Neural progenitor cell (in vitro differentiated cells): ENCODE measurements around the gene TSR1. TPM values are rescaled to one million over a fixed set of nuclear protein-coding genes. Genes with fewer than 3 reads are reported as not detected.

Source experiments
- DNase-seq: peaks from one replicate; pipeline ENCODE4 v3.0.0-alpha.2; 2016; ENCODE audit warnings: low spot score
- H2AFZ ChIP-seq: fragments of 200-600 bp; sonication (generic); replicated peaks from 2 replicates; pipeline ENCODE4 v1.6.1; 2016; ENCODE audit warnings: antibody characterized with exemption
- H3F3A ChIP-seq: fragments of 200-600 bp; sonication (generic); 2 replicates; pipeline ENCODE4 v1.6.1; 2016; ENCODE audit warnings: antibody characterized with exemption, low read depth
- H3K27ac ChIP-seq: fragments of 200-600 bp; sonication (generic); 2 replicates; pipeline ENCODE4 v1.5.1; 2016; ENCODE audit warnings: mild to moderate bottlenecking
- H3K27me3 ChIP-seq: fragments of 200-600 bp; sonication (generic); 2 replicates; pipeline ENCODE4 v1.6.1; 2016; ENCODE audit warnings: mild to moderate bottlenecking, moderate library complexity
- H3K36me3 ChIP-seq: fragments of 200-600 bp; sonication (generic); 2 replicates; pipeline ENCODE4 v1.5.1; 2016
- H3K4me1 ChIP-seq: fragments of 200-600 bp; sonication (generic); 2 replicates; pipeline ENCODE4 v1.6.1; 2016; ENCODE audit warnings: mixed run types
- H3K4me2 ChIP-seq: fragments of 200-600 bp; sonication (generic); 2 replicates; pipeline ENCODE4 v1.6.1; 2016
- H3K4me3 ChIP-seq: fragments of 200-600 bp; sonication (generic); 2 replicates; pipeline ENCODE4 v1.5.1; 2016
- H3K79me2 ChIP-seq: fragments of 200-600 bp; sonication (generic); 2 replicates; pipeline ENCODE4 v1.6.1; 2016; ENCODE audit warnings: low read depth
- H3K9ac ChIP-seq: fragments of 200-600 bp; sonication (generic); 2 replicates; pipeline ENCODE4 v1.6.1; 2016
- H3K9me3 ChIP-seq: fragments of 200-600 bp; sonication (generic); 2 replicates; pipeline ENCODE4 v1.5.1; 2016; ENCODE audit warnings: low read depth
- H4K20me1 ChIP-seq: fragments of 200-600 bp; sonication (generic); 2 replicates; pipeline ENCODE4 v1.6.1; 2016; ENCODE audit warnings: low read depth
- H3K27ac Mint-ChIP-seq: 3 replicates; pipeline ENCODE4 v1.8.0; 2021; ENCODE audit warnings: mixed read lengths
- H3K27me3 Mint-ChIP-seq: 2 replicates; pipeline ENCODE4 v1.8.0; 2022; ENCODE audit warnings: low read depth, mild to moderate bottlenecking, inconsistent platforms, moderate library complexity, mixed read lengths; ENCODE audit not compliant: insufficient read depth
- H3K36me3 Mint-ChIP-seq: 3 replicates; pipeline ENCODE4 v1.8.0; 2021; ENCODE audit warnings: mixed read lengths
- H3K4me1 Mint-ChIP-seq: 3 replicates; pipeline ENCODE4 v1.8.0; 2021; ENCODE audit warnings: mixed read lengths
- H3K4me3 Mint-ChIP-seq: 3 replicates; pipeline ENCODE4 v1.8.0; 2021; ENCODE audit warnings: mild to moderate bottlenecking, moderate library complexity, mixed read lengths
- H3K9me3 Mint-ChIP-seq: 3 replicates; pipeline ENCODE4 v1.8.0; 2020; ENCODE audit warnings: mixed read lengths
- EZH2 ChIP-seq: fragments of 200-600 bp; sonication (generic); IDR thresholded peaks from 2 replicates; pipeline ENCODE4 v1.6.1; 2017; ENCODE audit warnings: antibody characterized with exemption, mild to moderate bottlenecking, moderate library complexity
- EZH2phosphoT487 ChIP-seq: fragments of 200-600 bp; sonication (generic); IDR thresholded peaks from 2 replicates; pipeline ENCODE4 v1.6.1; 2017; ENCODE audit warnings: antibody characterized with exemption
- total RNA-seq: library from RNA; depleted of rRNA; stranded (reverse); fragments of >200 nt; gene quantifications from 2 replicates; pipeline ENCODE4 v1.2.3, GENCODE V29; 2015; ENCODE audit warnings: low replicate concordance
- TF ChIP-seq, protein P1 (sequence below): fragments of 200-600 bp; sonication (generic); IDR thresholded peaks from 2 replicates; pipeline ENCODE4 v1.5.1; 2017; ENCODE audit warnings: antibody characterized with exemption, mild to moderate bottlenecking

Gene TSR1
- total RNA-seq, 1 donor from 2014 or later, result 42.2 TPM

DNA sequence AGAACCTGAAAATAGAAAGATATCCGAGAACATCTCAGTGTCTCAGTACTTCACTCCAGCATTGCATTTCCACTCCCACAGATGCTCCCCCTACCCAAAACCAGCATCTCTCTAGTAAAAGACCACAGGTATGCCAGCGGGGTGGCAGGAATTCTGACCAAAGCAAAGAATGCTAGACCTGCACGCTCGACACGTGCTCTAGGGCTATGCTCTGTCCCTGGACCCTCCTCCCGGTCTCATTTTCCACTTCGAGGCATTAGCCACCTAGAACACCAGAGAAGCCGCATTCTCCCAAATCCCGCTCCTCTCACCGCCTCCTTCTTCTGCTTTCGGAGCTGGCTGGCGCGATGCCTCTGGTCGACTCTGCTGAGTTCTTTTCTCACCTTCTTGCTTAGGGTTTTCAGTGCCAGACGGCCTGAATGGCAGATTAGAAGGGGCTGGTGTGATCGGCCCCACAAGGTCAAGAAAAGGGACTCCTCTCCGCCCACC lies 487 bp downstream of the TSR1 start:
- peak overlapping the region; percentile 81 for H3K27ac Mint-ChIP-seq
- Histone ChIP-seq H3K79me2 (peaks cover 44% of the 10 kb centered on the region), H3K36me3 (peaks cover 38% of the 10 kb centered on the region), H3K9ac (peak overlapping the region; percentile 91), H3F3A (peaks cover 29% of the 10 kb centered on the region), H3K4me2 (peak overlapping the region; percentile 97), H3K4me3 (peak overlapping the region; percentile 95), H3K4me1 (peaks cover 11% of the 10 kb centered on the region), H3K9me3 (no peaks in the 10 kb centered on the region), H3K27me3 (no peaks in the 10 kb centered on the region), H3K27ac (no peak overlapping the region), H2AFZ (peak overlapping the region; percentile 68), H4K20me1 (peaks cover 4% of the 10 kb centered on the region)
- peaks cover 17% of the 10 kb centered on the region for H3K36me3 Mint-ChIP-seq
- TF ChIP-seq EZH2, result no peak
- TF ChIP-seq EZH2phosphoT487, result no peak
- TF ChIP-seq, protein P1, sequence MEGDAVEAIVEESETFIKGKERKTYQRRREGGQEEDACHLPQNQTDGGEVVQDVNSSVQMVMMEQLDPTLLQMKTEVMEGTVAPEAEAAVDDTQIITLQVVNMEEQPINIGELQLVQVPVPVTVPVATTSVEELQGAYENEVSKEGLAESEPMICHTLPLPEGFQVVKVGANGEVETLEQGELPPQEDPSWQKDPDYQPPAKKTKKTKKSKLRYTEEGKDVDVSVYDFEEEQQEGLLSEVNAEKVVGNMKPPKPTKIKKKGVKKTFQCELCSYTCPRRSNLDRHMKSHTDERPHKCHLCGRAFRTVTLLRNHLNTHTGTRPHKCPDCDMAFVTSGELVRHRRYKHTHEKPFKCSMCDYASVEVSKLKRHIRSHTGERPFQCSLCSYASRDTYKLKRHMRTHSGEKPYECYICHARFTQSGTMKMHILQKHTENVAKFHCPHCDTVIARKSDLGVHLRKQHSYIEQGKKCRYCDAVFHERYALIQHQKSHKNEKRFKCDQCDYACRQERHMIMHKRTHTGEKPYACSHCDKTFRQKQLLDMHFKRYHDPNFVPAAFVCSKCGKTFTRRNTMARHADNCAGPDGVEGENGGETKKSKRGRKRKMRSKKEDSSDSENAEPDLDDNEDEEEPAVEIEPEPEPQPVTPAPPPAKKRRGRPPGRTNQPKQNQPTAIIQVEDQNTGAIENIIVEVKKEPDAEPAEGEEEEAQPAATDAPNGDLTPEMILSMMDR, result no peak
- H3K9me3 Mint-ChIP-seq, result no peaks in the 10 kb centered on the region
- H3K27me3 Mint-ChIP-seq, result peaks cover 7% of the 10 kb centered on the region
- peak overlapping the region; percentile 99 for H3K4me3 Mint-ChIP-seq
- peaks cover 24% of the 10 kb centered on the region for H3K4me1 Mint-ChIP-seq
- DNase-seq, result peak; percentile 36

DNA sequence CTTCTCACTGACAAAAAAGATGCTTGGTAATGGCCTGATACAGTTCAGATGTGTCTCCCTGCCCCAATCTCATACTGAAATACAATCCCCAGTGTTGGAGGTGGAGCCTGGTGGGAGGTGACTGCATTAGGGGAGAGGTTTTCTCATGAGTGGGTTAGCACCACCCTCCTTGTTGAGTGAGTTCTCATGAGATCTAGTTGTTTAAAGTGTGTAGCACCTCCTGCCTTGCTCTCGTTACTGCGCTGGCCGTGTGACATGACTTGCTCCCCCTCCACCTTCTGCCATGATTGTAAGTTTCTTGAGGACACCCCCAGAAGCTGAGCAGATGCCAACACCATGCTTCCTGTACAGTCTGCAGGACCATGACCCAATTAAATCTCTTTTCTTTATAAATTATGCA lies 5.0 kb downstream of the TSR1 start:
- H3F3A ChIP-seq, result peaks cover 19% of the 10 kb centered on the region
- Mint-ChIP-seq H3K36me3 (peaks cover 26% of the 10 kb centered on the region), H3K27ac (no peak overlapping the region), H3K27me3 (peaks cover 2% of the 10 kb centered on the region), H3K4me1 (peaks cover 17% of the 10 kb centered on the region), H3K4me3 (no peak overlapping the region), H3K9me3 (no peaks in the 10 kb centered on the region)
- no peak overlapping the region for H3K9ac ChIP-seq
- H3K27me3 ChIP-seq, result no peaks in the 10 kb centered on the region
- H4K20me1 ChIP-seq, result peaks cover 4% of the 10 kb centered on the region
- no peak overlapping the region for H2AFZ ChIP-seq
- H3K4me1 ChIP-seq, result peaks cover 11% of the 10 kb centered on the region
- no peak for TF ChIP-seq EZH2phosphoT487
- no peak for TF ChIP-seq EZH2
- TF ChIP-seq, protein P1, result no peak
- no peak overlapping the region for H3K27ac ChIP-seq
- H3K36me3 ChIP-seq, result peaks cover 41% of the 10 kb centered on the region
- H3K79me2 ChIP-seq, result peaks cover 45% of the 10 kb centered on the region
- H3K4me2 ChIP-seq, result no peak overlapping the region
- no peaks in the 10 kb centered on the region for H3K9me3 ChIP-seq
- no peak for DNase-seq
- no peak overlapping the region for H3K4me3 ChIP-seq

GRCh38 chr17:2323629-2324314 lies 12.5 kb downstream of the TSR1 start:
- no peak overlapping the region for H3K4me3 ChIP-seq
- DNase-seq, result no peak
- H4K20me1 ChIP-seq, result no peaks in the 10 kb centered on the region
- H3F3A ChIP-seq, result peaks cover 33% of the 10 kb centered on the region
- TF ChIP-seq EZH2, result no peak
- TF ChIP-seq, protein P1, result no peak
- no peak for TF ChIP-seq EZH2phosphoT487
- peaks cover 40% of the 10 kb centered on the region for H3K36me3 Mint-ChIP-seq
- H3K36me3 ChIP-seq, result peaks cover 7% of the 10 kb centered on the region
- no peaks in the 10 kb centered on the region for H3K27me3 ChIP-seq
- no peak overlapping the region for H2AFZ ChIP-seq
- no peaks in the 10 kb centered on the region for H3K9me3 Mint-ChIP-seq
- H3K4me1 Mint-ChIP-seq, result no peaks in the 10 kb centered on the region
- H3K27ac Mint-ChIP-seq, result no peak overlapping the region
- no peak overlapping the region for H3K9ac ChIP-seq
- H3K4me3 Mint-ChIP-seq, result no peak overlapping the region
- no peak overlapping the region for H3K4me2 ChIP-seq
- H3K4me1 ChIP-seq, result no peaks in the 10 kb centered on the region
- H3K9me3 ChIP-seq, result no peaks in the 10 kb centered on the region
- no peak overlapping the region for H3K27ac ChIP-seq
- H3K79me2 ChIP-seq, result no peaks in the 10 kb centered on the region
- H3K27me3 Mint-ChIP-seq, result no peaks in the 10 kb centered on the region
